ENCODE results near the gene GINS1. TPM values are rescaled to one million over a fixed set of nuclear protein-coding genes. Genes with fewer than 3 reads are reported as not detected.
"Not testable (repeated sequence)": the region's sequence is repeated elsewhere in the genome, so short reads cannot be mapped to it uniquely, and the experiment has no call there.

GINS1 gene
- total and polyA plus RNA-seq, 2 of the 8 experiments (the other 6 are each of a cell fraction or from before 2014, with no cell fraction given): 44.7 to 68.4 TPM

DNA sequence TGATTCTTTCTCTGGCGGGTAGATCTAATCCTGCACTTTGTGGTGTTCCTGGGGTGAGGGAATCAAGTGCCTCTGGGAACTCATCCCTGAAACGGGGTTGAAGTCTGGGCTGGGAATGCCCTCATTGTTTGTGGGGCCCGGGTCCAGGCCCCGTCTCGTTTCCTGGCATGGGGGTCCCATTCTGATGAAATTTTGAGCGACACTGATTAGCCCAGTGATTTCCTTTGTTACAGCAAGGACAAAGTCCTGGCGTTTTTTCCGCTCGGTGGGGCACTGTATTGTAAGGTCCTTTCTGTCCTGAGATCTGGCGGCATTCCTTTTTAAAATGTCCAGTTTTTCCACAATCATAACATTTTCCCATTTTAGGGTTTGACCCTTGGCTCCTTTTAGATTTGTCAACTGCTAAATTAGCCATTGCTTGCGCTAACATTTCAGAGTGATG lies 7.2 kb upstream of the GINS1 start:
- WGBS, 2 experiments (ENCODE audit: extremely low coverage in 1 of 2, insufficient coverage in 1 of 2, insufficient read length in 1 of 2, insufficient replicate concordance in 2 of 2, low coverage in 1 of 2, low lambda C conversion rate in 2 of 2, missing lambda C conversion rate in 1 of 2): 91% methylated on average over 11 of the region's 11 CpGs; no CpG with 5 or more reads in 1 of the 2 experiments
- ChIA-PET POLR2A (ENCODE audit: partially characterized antibody) (interaction anchor here (1.9 to 6.0 kb wide), 2 partner anchors 8 to 50 kb away, joined by 4 to 33 read pairs; partner anchors contain the start of gene GINS1), CTCF (ENCODE audit: partially characterized antibody) (interaction anchor here (1.1 to 8.0 kb wide), 13 partner anchors 8 to 154 kb away, joined by 3 to 79 read pairs (median 16); partner anchors contain the start of gene GINS1)
- not testable (repeated sequence) for H3K27ac ChIP-seq (ENCODE audit: low read depth, low read length); H3K56ac ChIP-seq (replicated peaks; ENCODE audit: insufficient read length, low read depth, low read length); H2BK120ac ChIP-seq (replicated peaks; ENCODE audit: low read depth, low read length); H2AFZ ChIP-seq (ENCODE audit: low read length); DNase-seq (ENCODE audit: low read depth in 1 of 2, low spot score in 2 of 2); H3K23me2 ChIP-seq (ENCODE audit: low read depth, low read length); H3K36me3 ChIP-seq (ENCODE audit: control insufficient read depth in 2 of 4, insufficient read depth in 4 of 4, low read length in 3 of 4); H2BK15ac ChIP-seq (ENCODE audit: low read length); H4K20me1 ChIP-seq (replicated peaks in 1 of 2; ENCODE audit: control insufficient read depth in 1 of 2, insufficient read depth in 2 of 2, low read length in 2 of 2); H3K23ac ChIP-seq (ENCODE audit: insufficient read length); H3K4me3 ChIP-seq (ENCODE audit: extremely low read depth in 1 of 4, insufficient read depth in 2 of 4, low read depth in 3 of 4, low read length in 4 of 4); H2BK20ac ChIP-seq (ENCODE audit: low read length); FAIRE-seq; H3K18ac ChIP-seq (ENCODE audit: extremely low read depth, low read length); H4K91ac ChIP-seq (replicated peaks; ENCODE audit: insufficient read length, low read length); H3K79me1 ChIP-seq (ENCODE audit: low read depth, low read length); H2BK5ac ChIP-seq (ENCODE audit: low read depth, low read length); H3K9ac ChIP-seq (replicated peaks in 1 of 4; ENCODE audit: extremely low read depth in 1 of 4, low read depth in 3 of 4, low read length in 3 of 4); H3K4ac ChIP-seq (replicated peaks; ENCODE audit: insufficient read length, low read depth, low read length); H4K8ac ChIP-seq (ENCODE audit: extremely low read depth, insufficient read depth, low read length); H2AK5ac ChIP-seq (ENCODE audit: low read depth, low read length); H3K27me3 ChIP-seq (replicated peaks in 1 of 4; ENCODE audit: control insufficient read depth in 3 of 4, extremely low read depth in 1 of 4, insufficient read depth in 3 of 4, low read length in 3 of 4); H3K79me2 ChIP-seq (ENCODE audit: control insufficient read depth in 1 of 2, insufficient read depth in 2 of 2, low read length in 2 of 2); H3K14ac ChIP-seq (ENCODE audit: insufficient read length); H3K4me1 ChIP-seq (replicated peaks in 1 of 4; ENCODE audit: control insufficient read depth in 3 of 4, insufficient read depth in 4 of 4, low read length in 3 of 4); H3K4me2 ChIP-seq (ENCODE audit: insufficient read depth in 1 of 2, low read depth in 2 of 2, low read length in 2 of 2); H2BK12ac ChIP-seq (ENCODE audit: low read depth, low read length); H4K5ac ChIP-seq (ENCODE audit: insufficient read length, low read depth, low read length)
- H3K9me3 ChIP-seq (ENCODE audit: insufficient read depth in 2 of 2, low read depth in 1 of 2, low read length in 1 of 2): peaks cover 14 to 18% of the 10 kb centered on the region in 2 experiments

Measured in H1 (cell line).